ENCODE data around the gene DNAH11. TPM values are rescaled to one million over a fixed set of nuclear protein-coding genes. Genes with fewer than 3 reads are reported as not detected.
"Not testable (repeated sequence)": the region's sequence is repeated elsewhere in the genome, so short reads cannot be mapped to it uniquely, and the experiment has no call there.

DNAH11 gene
- polyA plus RNA-seq, 10 donors: 0.26 to 1.2 (median 0.79) TPM

DNA sequence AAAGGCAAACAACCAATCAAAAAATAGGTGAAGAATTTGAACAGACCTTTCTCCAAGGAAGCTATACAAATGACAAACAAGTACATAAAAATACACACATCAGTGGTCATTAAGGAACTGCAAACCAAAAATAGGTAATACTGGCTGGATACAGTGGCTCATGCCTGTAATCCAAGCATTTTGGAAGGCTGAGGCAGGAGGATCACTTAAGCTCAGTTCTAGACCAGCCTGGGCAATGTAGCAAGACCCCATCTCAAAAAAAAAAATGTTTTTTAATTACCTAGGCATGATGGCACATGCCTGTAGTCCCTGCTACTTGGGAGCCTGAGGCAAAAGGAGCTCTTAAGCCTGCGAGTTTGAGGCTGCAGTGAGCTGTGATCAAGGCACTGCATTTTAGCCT is 383.6 kb downstream of the DNAH11 start:
- no peak for DNase-seq

DNA sequence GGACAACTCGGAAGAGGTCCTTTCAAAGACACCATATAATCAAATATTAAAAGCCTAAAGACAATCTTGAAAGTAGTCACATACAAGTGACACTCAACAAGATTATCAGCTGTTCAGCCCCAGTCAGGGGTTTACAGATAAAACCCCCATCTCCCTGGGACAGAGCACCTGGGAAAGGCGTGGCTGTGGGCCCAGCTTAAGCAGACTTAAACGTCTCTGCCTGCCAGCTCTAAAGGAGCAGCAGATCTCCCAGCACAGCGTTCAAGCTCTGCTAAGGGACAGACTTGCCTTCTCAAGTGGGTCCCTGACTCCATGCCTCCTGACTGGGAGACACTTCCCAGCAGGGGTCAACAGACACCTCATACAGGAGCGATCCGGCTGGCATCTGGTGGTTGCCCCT is 384.9 kb downstream of the DNAH11 start:
- DNase-seq: no peak

DNA sequence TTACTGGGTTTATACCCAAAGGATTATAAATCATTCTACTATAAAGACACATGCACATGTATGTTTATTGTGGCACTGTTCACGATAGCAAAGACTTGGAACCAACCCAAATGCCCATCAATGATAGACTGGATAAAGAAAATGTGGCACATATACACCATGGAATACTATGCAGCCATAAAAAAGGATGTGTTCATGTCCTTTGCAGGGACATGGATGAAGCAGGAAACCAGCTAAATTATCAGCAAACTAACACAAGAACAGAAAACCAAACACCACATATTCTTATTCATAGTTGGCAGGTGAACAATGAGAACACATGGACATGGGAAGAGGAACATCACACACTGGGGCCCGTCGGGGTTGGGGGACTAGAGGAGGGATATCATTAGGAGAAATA is 390.5 kb downstream of the DNAH11 start:
- not testable (repeated sequence) for DNase-seq

- no peak for DNase-seq
Observed at GRCh38 chr7:21934808-21935207, 392.0 kb downstream of the DNAH11 start.

- no peak for DNase-seq
Observed at GRCh38 chr7:21938463-21938862, 395.6 kb downstream of the DNAH11 start.

DNA sequence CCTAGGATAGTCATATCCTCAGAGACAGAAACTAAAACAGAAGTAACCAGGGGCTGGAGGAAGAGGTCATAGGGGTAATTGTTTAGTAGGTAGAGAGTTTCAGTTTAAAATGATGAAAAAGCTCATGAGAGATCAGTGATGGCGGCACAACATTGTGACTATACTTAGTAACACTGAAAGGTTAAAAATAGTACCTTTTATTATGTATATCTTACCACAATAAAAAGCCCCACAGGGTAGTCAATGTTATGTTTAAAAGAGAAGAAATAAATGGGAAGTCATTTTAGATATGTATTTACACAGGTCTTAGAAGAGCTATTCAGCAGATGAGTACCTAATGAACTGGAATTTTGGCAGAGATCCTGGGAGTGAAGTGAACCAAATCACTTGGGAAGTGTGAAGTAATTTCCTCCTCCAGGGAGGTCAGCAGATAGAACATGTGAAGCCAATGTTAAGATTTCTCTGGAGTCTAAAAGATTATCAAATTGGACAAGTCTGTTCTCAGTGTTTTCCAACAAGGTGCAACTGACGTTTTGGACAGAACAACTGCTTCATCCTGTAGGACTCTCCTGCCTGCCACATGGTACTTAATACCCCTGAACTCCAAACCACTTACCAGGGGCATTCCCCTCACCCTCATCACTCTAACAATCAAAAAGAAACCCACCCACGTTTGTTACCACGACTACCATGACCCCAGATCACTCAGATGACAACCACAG is 396.5 kb downstream of the DNAH11 start:
- DNase-seq: peak in 1 of 3 donors; percentile 7

- no peak for DNase-seq
Observed at GRCh38 chr7:21939858-21940372, 397.1 kb downstream of the DNAH11 start.

GRCh38 chr7:21941611-21942141 is 398.8 kb downstream of the DNAH11 start:
- no peak for DNase-seq

DNA sequence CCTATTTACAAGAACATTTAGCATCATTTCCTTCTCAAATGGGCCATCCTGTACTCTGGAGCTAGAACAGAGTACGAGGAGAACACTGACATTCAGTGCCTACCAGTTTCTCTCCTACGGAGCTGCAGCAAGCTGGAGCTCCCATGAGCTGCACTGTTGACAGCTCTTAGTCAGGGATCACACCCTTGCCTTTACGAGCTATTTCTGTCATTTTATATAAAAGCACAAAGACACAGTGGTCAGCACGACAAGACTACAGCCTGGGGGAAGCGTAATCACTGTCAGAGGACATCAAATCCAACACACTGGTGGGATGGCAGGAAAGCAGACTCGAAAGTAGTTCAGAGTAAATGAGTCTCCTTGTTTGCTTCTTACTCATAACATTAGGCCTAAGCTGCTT is 400.1 kb downstream of the DNAH11 start:
- no peak for DNase-seq

DNA sequence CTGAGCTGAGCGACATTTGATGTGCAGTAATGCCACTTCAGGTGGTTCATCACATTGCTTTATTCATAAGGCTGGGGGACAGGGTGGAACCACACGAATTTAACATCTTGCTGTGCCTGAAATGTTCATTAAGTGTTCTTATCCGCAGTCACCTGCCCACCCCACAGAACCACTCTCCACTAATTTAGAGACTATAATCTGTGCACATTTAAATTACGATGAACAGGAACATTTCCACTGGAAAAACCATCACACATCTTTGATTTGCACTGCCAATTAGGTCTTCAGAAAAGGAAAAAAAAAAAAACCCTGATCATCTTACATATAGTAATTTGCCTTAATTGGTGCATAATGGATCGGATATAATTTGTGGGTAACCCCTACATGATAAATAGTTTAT is 400.6 kb downstream of the DNAH11 start:
- DNase-seq: no peak

DNA sequence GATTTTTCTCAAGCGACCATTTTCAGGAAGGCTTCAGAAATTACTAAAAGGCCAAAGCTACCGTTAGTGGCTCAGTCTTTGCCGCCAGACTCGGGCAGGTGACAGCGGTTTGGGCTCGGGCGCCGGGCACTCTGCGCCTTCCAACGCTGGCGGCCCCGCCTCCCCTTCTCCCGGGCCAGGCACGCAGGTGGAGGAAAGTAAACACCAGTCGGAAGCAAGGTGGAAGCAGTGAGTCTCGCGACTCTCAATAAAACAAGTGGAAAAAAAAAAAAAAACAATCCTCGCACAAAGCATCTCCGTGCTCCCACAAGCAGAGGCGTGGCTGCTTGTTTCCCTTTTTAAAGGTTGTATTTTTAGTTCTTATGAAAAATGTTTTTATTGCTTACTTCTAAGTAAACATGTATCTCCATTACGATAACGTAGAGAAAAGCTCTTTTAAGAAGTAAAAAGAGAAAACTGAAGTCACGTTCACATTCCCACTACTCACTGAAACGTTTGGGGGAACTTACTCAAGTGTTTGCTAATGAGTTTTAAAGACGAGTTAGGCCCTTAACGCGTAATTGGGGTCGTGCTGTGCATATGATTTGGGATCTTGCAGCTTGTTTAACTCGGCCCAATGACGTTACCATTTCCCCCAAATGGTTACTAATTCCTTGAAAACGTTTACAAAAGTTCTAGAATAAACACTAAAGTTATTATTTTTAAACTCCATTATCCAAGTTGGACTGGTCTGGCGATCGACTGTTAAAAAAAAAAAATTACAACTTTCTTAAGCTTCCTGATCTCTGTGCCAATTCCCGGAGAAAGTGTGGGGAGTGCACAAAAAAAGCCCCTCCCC is 402.0 kb downstream of the DNAH11 start:
- peak; percentile 41 to 66 (median 61) for DNase-seq

DNA sequence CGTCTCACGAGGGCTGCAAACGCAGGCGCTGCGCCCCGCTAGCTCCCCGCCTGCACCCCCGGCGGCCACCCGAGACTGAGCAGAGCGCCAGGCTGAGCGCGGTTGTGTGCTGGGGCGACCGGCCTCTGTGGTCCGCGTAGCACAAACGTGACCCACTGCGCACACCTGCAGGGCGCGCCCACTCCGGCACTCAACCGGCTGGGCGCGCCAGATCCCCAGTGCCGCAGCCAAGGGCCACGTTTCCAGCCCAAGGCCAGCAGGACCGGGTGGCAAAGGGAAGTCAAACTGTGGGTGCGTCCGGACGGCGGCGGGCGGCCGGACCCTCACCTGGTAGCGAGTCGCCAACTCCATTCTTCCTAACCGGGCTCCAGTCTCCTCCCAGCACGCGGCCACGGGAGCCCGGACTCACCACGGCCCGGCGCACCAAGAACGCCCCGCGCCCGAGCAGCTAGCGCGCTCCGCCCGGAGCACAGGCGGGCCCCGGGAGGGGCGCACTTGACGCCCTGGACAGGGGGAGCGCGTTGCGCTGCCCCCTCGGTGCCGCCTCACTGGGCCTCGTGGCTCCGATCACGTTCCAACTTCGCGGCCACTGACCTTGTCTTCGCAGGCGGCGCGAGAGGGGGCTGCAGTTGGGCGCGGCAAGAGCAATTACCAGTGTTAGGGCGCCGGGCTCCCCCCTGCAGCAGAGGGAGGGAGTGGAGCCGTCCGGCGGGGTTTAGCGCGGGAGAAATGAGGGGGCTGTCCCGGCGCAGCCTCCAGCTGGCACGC is 402.8 kb downstream of the DNAH11 start, which contains the start of gene CDCA7L:
CDCA7L (minus strand) TSS at position 446 of the 768 bp plus-strand sequence; CDS start at position 351, 95 bp downstream.
- peak; percentile 71 to 93 (median 79) for DNase-seq

- no peak for DNase-seq
Observed at GRCh38 chr7:21946222-21946709, 403.4 kb downstream of the DNAH11 start.

GRCh38 chr7:21947056-21947455 is 404.2 kb downstream of the DNAH11 start:
- DNase-seq: no peak

DNA sequence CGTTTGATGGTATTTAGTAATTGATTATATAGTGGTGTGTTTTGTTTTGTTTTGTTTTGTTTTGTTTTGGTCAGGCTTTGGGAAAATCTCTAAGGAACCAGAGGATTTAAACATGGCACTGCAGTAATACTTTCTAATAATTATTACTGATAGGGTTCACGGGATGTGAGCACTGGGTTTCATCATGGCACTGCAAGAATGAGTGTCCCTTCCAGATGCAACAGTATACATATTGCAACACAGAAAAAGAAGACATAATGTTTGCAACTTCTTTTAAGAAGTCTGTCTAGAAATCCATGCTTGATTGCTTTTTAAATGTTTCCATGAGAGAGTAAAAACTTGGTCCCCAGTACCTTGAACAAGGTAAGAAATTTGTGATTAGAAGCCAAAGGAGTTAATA is 405.1 kb downstream of the DNAH11 start:
- DNase-seq: no peak

- DNase-seq: no peak
Observed at GRCh38 chr7:21948364-21948763, 405.5 kb downstream of the DNAH11 start.

DNA sequence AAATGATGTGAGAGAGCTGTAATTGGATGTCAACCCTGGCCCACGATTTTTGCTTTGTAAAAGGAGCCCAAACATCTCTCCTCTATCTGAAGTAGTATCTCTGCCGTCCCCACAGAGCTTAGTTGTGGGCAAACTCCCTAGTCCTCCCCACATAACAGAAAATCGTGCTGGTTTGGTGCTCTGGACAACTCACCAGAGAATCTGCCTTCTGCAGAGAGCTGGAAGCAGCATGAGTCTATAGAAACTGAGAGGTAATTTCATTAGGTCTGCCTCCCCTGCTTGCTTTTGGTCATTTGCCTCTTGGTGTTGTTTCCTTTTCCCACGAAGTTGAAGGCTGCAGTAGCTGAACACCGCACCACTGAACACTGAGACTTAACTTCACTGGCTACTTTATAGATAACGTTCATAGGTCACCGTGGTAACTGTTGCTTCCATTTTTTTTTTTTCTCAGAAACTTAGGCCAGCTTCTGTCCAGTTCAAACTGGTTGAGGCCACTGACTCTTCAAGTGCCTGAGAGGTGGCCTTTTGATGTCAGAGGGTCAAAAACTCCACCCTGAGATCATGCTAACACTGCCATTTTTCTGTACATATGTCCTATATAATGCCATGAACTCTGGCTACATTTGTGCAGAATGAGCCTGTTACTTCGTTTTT is 406.2 kb downstream of the DNAH11 start:
- DNase-seq: no peak

All from muscle of back (tissue), 11 donors.